ENCODE measurements around the gene DTHD1. TPM values are rescaled to one million over a fixed set of nuclear protein-coding genes. Genes with fewer than 3 reads are reported as not detected.

The DTHD1 gene
- total RNA-seq, 5 donors from 2014 or later (not counting 1 experiment from before 2014, with no cell fraction given), result 0.79 to 7.9 (median 2.5) TPM

GRCh38 chr4:36251983-36252382 is 29.4 kb upstream of the DTHD1 start:
- Mint-ChIP-seq H3K27ac (no peak overlapping the region), H3K36me3 (no peaks in the 10 kb centered on the region), H3K9me3 (no peaks in the 10 kb centered on the region), H3K27me3 (no peaks in the 10 kb centered on the region), H3K4me1 (peaks cover 40 to 58% (median 41%) of the 10 kb centered on the region in 3 donors), H3K4me3 (no peak overlapping the region)
- H3K4me1 ChIP-seq (ENCODE audit: control insufficient read depth in 1 of 2, extremely low read depth in 1 of 2, insufficient read depth in 2 of 2, low read length in 2 of 2), result peaks cover 19 to 32% of the 10 kb centered on the region in 2 experiments
- H3K36me3 ChIP-seq (ENCODE audit: control insufficient read depth in 2 of 2, extremely low read depth in 1 of 2, insufficient read depth in 1 of 2, low read length in 1 of 2), result no peaks in the 10 kb centered on the region
- ATAC-seq (replicated peaks in 1 of 4), result no peak
- H3K4me3 ChIP-seq (ENCODE audit: control insufficient read depth in 1 of 2, extremely low read depth in 1 of 2, low read length in 1 of 2), result no peak overlapping the region
- WGBS (ENCODE audit: insufficient coverage), result no CpG with 5 or more reads among the region's 2 CpGs
- POLR2A ChIA-PET, result interaction anchor here in 1 of 2 donors (0.6 to 1.5 kb wide), 4 partner anchors 8 to 134 kb away, joined by 3 to 8 read pairs (median 4); partner anchors contain the start of gene ARAP2
- CTCF ChIA-PET, result interaction anchor here in 1 of 2 donors (1.7 kb wide), 1 partner anchor 16 kb away, joined by 5 read pairs; no protein-coding TSS in a partner anchor
- DNase-seq, result no peak
- H3K27ac ChIP-seq (ENCODE audit: low read length), result no peak overlapping the region
- H3K9me3 ChIP-seq, result no peaks in the 10 kb centered on the region
- H3K27me3 ChIP-seq (replicated peaks in 1 of 2; ENCODE audit: control insufficient read depth in 2 of 2, extremely low read depth in 1 of 2, insufficient read depth in 2 of 2, low read length in 1 of 2), result no peaks in the 10 kb centered on the region

- Histone ChIP-seq H3K27me3 (replicated peaks in 1 of 2; ENCODE audit: control insufficient read depth in 2 of 2, extremely low read depth in 1 of 2, insufficient read depth in 2 of 2, low read length in 1 of 2) (no peaks in the 10 kb centered on the region), H3K4me3 (ENCODE audit: control insufficient read depth in 1 of 2, extremely low read depth in 1 of 2, low read length in 1 of 2) (no peak overlapping the region), H3K4me1 (ENCODE audit: control insufficient read depth in 1 of 2, extremely low read depth in 1 of 2, insufficient read depth in 2 of 2, low read length in 2 of 2) (peaks cover 19 to 32% of the 10 kb centered on the region in 2 experiments), H3K36me3 (ENCODE audit: control insufficient read depth in 2 of 2, extremely low read depth in 1 of 2, insufficient read depth in 1 of 2, low read length in 1 of 2) (no peaks in the 10 kb centered on the region), H3K9me3 (no peaks in the 10 kb centered on the region), H3K27ac (ENCODE audit: low read length) (peak overlapping the region; percentile 75)
- Mint-ChIP-seq H3K4me1 (peaks cover 38 to 50% (median 42%) of the 10 kb centered on the region in 3 donors), H3K27ac (peak overlapping the region; percentile 67 to 75), H3K27me3 (no peaks in the 10 kb centered on the region), H3K4me3 (peak overlapping the region in 1 of 3 donors; percentile 8), H3K36me3 (no peaks in the 10 kb centered on the region), H3K9me3 (peaks cover 0 to 3% (median 0%) of the 10 kb centered on the region in 3 donors)
- ChIA-PET POLR2A (interaction anchor here (0.9 to 2.2 kb wide), 4 partner anchors 10 to 12 kb away, joined by 3 to 15 read pairs (median 10); partner anchors contain the start of gene ARAP2 (in 2 of the 2)), CTCF (interaction anchor here (0.5 to 2.0 kb wide), 4 partner anchors 9 to 126 kb away, joined by 4 to 12 read pairs (median 6); partner anchors contain the start of gene ARAP2 (in 1 of the 2))
- ATAC-seq (replicated peaks in 1 of 4), result no peak
- no peak for DNase-seq
- WGBS (ENCODE audit: insufficient coverage), result 87% methylated on average over 2 of the region's 2 CpGs
Measured at GRCh38 chr4:36254371-36254770, 27.0 kb upstream of the DTHD1 start.

DNA sequence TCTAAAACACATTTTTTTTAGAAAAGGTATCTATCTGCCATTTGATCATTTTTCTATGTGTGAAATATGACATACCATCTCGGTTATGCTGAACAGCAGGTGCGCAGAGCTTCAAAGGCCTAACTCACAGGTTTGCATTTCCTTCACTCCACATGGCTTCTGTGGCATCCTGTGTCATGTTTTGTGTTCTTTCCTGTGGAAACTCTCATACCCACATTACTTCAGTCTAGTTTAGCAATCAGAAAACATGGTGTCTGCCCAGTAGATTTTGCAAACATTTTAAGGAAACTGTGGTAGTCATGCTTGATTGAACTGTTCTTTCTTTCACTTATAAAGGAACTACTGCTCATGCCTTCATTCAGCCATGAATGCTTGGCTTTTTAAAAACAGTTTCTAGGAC is 25.8 kb upstream of the DTHD1 start:
- H3K9me3 Mint-ChIP-seq, result peaks cover 0 to 3% (median 0%) of the 10 kb centered on the region in 3 donors
- WGBS (ENCODE audit: insufficient coverage), result no CpG with 5 or more reads among the region's 2 CpGs
- POLR2A ChIA-PET, result interaction anchor here (0.7 to 2.2 kb wide), 4 partner anchors 11 to 13 kb away, joined by 3 to 15 read pairs (median 10); partner anchors contain the start of gene ARAP2 (in 2 of the 2)
- H3K27me3 ChIP-seq (replicated peaks in 1 of 2; ENCODE audit: control insufficient read depth in 2 of 2, extremely low read depth in 1 of 2, insufficient read depth in 2 of 2, low read length in 1 of 2), result no peaks in the 10 kb centered on the region
- peak overlapping the region; percentile 75 for H3K27ac ChIP-seq (ENCODE audit: low read length)
- ATAC-seq (replicated peaks in 1 of 4), result peak; percentile 96 to 99 (median 98)
- peak; percentile 24 to 90 (median 68) for DNase-seq
- H3K4me3 Mint-ChIP-seq, result peak overlapping the region; percentile 61 to 65 (median 64)
- H3K9me3 ChIP-seq, result no peaks in the 10 kb centered on the region
- CTCF ChIA-PET, result interaction anchor here in 1 of 2 donors (0.7 to 2.0 kb wide), 5 partner anchors 9 to 138 kb away, joined by 3 to 12 read pairs (median 4); partner anchors contain the start of gene ARAP2
- H3K36me3 Mint-ChIP-seq, result no peaks in the 10 kb centered on the region
- no peaks in the 10 kb centered on the region for H3K36me3 ChIP-seq (ENCODE audit: control insufficient read depth in 2 of 2, extremely low read depth in 1 of 2, insufficient read depth in 1 of 2, low read length in 1 of 2)
- peaks cover 19 to 30% of the 10 kb centered on the region in 2 experiments for H3K4me1 ChIP-seq (ENCODE audit: control insufficient read depth in 1 of 2, extremely low read depth in 1 of 2, insufficient read depth in 2 of 2, low read length in 2 of 2)
- peaks cover 38 to 50% (median 42%) of the 10 kb centered on the region in 3 donors for H3K4me1 Mint-ChIP-seq
- peak overlapping the region; percentile 88 to 96 for H3K27ac Mint-ChIP-seq
- H3K4me3 ChIP-seq (ENCODE audit: control insufficient read depth in 1 of 2, extremely low read depth in 1 of 2, low read length in 1 of 2), result no peak overlapping the region
- no peaks in the 10 kb centered on the region for H3K27me3 Mint-ChIP-seq

- WGBS (ENCODE audit: insufficient coverage), result 50% methylated on average over 1 of the region's 6 CpGs
Measured at GRCh38 chr4:36256398-36256891, 25.0 kb upstream of the DTHD1 start.

DNA sequence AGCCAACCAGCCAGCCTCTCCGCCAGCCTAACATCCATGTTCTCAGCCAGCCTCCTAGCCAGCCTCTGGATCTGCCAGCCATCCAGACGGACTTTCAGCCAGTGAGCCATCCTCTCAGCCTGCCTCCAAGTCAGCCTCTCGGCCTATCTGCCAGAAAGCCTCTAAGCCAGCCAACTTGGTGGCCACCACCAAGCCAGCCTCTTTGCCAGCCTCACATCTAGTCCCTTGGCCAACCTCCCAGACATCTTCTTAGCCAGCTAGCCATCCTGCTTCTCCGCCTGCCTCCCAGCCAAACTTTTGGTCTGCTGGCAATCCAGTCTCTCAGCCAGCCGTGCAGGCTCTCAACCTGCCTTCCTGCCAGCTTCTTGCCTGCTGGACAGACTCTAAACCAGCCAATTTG is 20.7 kb upstream of the DTHD1 start:
- no peaks in the 10 kb centered on the region for H3K9me3 ChIP-seq
- Mint-ChIP-seq H3K36me3 (no peaks in the 10 kb centered on the region), H3K27me3 (no peaks in the 10 kb centered on the region), H3K4me1 (peaks cover 16 to 25% (median 21%) of the 10 kb centered on the region in 3 donors), H3K27ac (no peak overlapping the region), H3K9me3 (peaks cover 0 to 3% (median 0%) of the 10 kb centered on the region in 3 donors), H3K4me3 (no peak overlapping the region)
- ATAC-seq (replicated peaks in 1 of 4) (no peak), DNase-seq (no peak)
- no peaks in the 10 kb centered on the region for H3K36me3 ChIP-seq (ENCODE audit: control insufficient read depth in 2 of 2, extremely low read depth in 1 of 2, insufficient read depth in 1 of 2, low read length in 1 of 2)
- H3K27ac ChIP-seq (ENCODE audit: low read length), result no peak overlapping the region
- H3K4me3 ChIP-seq (ENCODE audit: control insufficient read depth in 1 of 2, extremely low read depth in 1 of 2, low read length in 1 of 2), result no peak overlapping the region
- ChIA-PET POLR2A (no interaction called here), CTCF (no interaction called here)
- H3K27me3 ChIP-seq (replicated peaks in 1 of 2; ENCODE audit: control insufficient read depth in 2 of 2, extremely low read depth in 1 of 2, insufficient read depth in 2 of 2, low read length in 1 of 2), result no peaks in the 10 kb centered on the region
- 99% methylated on average over 5 of the region's 5 CpGs for WGBS (ENCODE audit: insufficient coverage)
- peaks cover 12 to 13% of the 10 kb centered on the region in 2 experiments for H3K4me1 ChIP-seq (ENCODE audit: control insufficient read depth in 1 of 2, extremely low read depth in 1 of 2, insufficient read depth in 2 of 2, low read length in 2 of 2)

More at GRCh38 chr4:36256398-36256891, 25.0 kb upstream of the DTHD1 start:
- peak overlapping the region; percentile 90 to 91 for H3K27ac Mint-ChIP-seq
- no peaks in the 10 kb centered on the region for H3K27me3 Mint-ChIP-seq
- peak overlapping the region; percentile 75 for H3K27ac ChIP-seq (ENCODE audit: low read length)
- peaks cover 19 to 30% of the 10 kb centered on the region in 2 experiments for H3K4me1 ChIP-seq (ENCODE audit: control insufficient read depth in 1 of 2, extremely low read depth in 1 of 2, insufficient read depth in 2 of 2, low read length in 2 of 2)
- H3K27me3 ChIP-seq (replicated peaks in 1 of 2; ENCODE audit: control insufficient read depth in 2 of 2, extremely low read depth in 1 of 2, insufficient read depth in 2 of 2, low read length in 1 of 2), result no peaks in the 10 kb centered on the region
- DNase-seq (no peak), ATAC-seq (replicated peaks in 1 of 4) (no peak)
- H3K36me3 Mint-ChIP-seq, result no peaks in the 10 kb centered on the region
- ChIA-PET CTCF (interaction anchor here in 1 of 2 donors (1.0 kb wide), 1 partner anchor 12 kb away, joined by 5 read pairs; no protein-coding TSS in a partner anchor), POLR2A (no interaction called here)
- no peaks in the 10 kb centered on the region for H3K36me3 ChIP-seq (ENCODE audit: control insufficient read depth in 2 of 2, extremely low read depth in 1 of 2, insufficient read depth in 1 of 2, low read length in 1 of 2)
- peak overlapping the region; percentile 22 to 65 (median 29) for H3K4me3 Mint-ChIP-seq
- H3K9me3 Mint-ChIP-seq, result peaks cover 0 to 3% (median 0%) of the 10 kb centered on the region in 3 donors
- H3K9me3 ChIP-seq, result no peaks in the 10 kb centered on the region
- peaks cover 38 to 46% (median 42%) of the 10 kb centered on the region in 3 donors for H3K4me1 Mint-ChIP-seq
- no peak overlapping the region for H3K4me3 ChIP-seq (ENCODE audit: control insufficient read depth in 1 of 2, extremely low read depth in 1 of 2, low read length in 1 of 2)

GRCh38 chr4:36264207-36264826 is 17.1 kb upstream of the DTHD1 start:
- Mint-ChIP-seq H3K27me3 (no peaks in the 10 kb centered on the region), H3K4me3 (no peak overlapping the region), H3K9me3 (no peaks in the 10 kb centered on the region), H3K36me3 (no peaks in the 10 kb centered on the region), H3K27ac (peak overlapping the region in 1 of 2 donors; percentile 25), H3K4me1 (peaks cover 31 to 37% (median 34%) of the 10 kb centered on the region in 3 donors)
- CTCF ChIA-PET, result interaction anchor here in 1 of 2 donors (1.0 kb wide), 1 partner anchor 16 kb away, joined by 4 read pairs; no protein-coding TSS in a partner anchor
- ATAC-seq (replicated peaks in 1 of 4) (no peak), DNase-seq (no peak)
- no peak overlapping the region for H3K4me3 ChIP-seq (ENCODE audit: control insufficient read depth in 1 of 2, extremely low read depth in 1 of 2, low read length in 1 of 2)
- no peak overlapping the region for H3K27ac ChIP-seq (ENCODE audit: low read length)
- H3K4me1 ChIP-seq (ENCODE audit: control insufficient read depth in 1 of 2, extremely low read depth in 1 of 2, insufficient read depth in 2 of 2, low read length in 2 of 2), result peaks cover 5 to 16% of the 10 kb centered on the region in 2 experiments
- H3K36me3 ChIP-seq (ENCODE audit: control insufficient read depth in 2 of 2, extremely low read depth in 1 of 2, insufficient read depth in 1 of 2, low read length in 1 of 2), result no peaks in the 10 kb centered on the region
- H3K9me3 ChIP-seq, result no peaks in the 10 kb centered on the region
- no peaks in the 10 kb centered on the region for H3K27me3 ChIP-seq (replicated peaks in 1 of 2; ENCODE audit: control insufficient read depth in 2 of 2, extremely low read depth in 1 of 2, insufficient read depth in 2 of 2, low read length in 1 of 2)
- POLR2A ChIA-PET, result interaction anchor here in 1 of 2 donors (0.6 kb wide), 1 partner anchor 67 kb away, joined by 3 read pairs; no protein-coding TSS in a partner anchor
- 100% methylated on average over 1 of the region's 2 CpGs for WGBS (ENCODE audit: insufficient coverage)
